SKM-1 (cell line): ENCODE results near the gene ANKRD23.
"Not testable (repeated sequence)": the region's sequence is repeated elsewhere in the genome, so short reads cannot be mapped to it uniquely, and the experiment has no call there.

Source experiments
- DNase-seq: peaks from one replicate; lab custom pipeline; 2025; ENCODE audit not compliant: unreplicated experiment; lab: John Stamatoyannopoulos, UW

The ANKRD23 gene

DNA sequence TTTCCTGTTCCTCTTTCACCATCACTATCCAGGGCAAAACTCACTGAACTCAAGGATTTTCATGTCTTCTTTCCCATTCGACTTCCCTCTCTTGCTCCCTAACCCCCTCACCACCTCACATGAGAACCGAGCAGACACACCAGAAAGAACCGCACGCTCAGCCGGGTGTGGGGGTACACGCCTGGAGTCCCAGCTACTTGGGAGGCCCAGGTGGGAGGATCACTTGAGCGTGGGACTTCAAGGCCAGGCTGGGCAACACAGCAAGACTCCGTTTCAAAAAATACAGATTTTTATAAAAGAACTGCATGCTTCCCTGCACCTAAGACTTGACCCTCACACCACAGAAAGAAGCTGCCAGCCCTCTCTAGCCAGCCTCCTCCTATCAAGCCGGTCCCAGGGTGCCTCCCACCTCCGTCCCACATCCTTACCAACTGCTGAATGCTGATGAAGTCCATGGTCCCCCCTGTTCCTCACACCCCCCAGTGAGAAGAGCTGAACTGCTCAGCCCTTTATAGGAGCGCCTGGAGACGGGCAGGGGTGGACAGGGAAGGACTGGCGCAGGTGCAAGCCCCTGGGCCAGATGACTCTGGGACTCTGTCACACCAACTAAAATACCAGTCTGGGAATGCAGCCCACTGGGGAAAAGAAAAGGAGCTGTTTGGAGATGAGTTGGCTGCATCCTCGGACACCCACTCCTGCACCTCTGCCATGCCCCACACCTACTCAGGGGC, at the start of gene ANKRD23:
ANKRD23 (minus strand) TSS at position 484 of the 731 bp plus-strand sequence; CDS start at position 455, 29 bp downstream.
- DNase-seq: no peak

- no peak for DNase-seq
Observed at GRCh38 chr2:96891591-96892333, 47.9 kb upstream of the ANKRD23 start.

DNA sequence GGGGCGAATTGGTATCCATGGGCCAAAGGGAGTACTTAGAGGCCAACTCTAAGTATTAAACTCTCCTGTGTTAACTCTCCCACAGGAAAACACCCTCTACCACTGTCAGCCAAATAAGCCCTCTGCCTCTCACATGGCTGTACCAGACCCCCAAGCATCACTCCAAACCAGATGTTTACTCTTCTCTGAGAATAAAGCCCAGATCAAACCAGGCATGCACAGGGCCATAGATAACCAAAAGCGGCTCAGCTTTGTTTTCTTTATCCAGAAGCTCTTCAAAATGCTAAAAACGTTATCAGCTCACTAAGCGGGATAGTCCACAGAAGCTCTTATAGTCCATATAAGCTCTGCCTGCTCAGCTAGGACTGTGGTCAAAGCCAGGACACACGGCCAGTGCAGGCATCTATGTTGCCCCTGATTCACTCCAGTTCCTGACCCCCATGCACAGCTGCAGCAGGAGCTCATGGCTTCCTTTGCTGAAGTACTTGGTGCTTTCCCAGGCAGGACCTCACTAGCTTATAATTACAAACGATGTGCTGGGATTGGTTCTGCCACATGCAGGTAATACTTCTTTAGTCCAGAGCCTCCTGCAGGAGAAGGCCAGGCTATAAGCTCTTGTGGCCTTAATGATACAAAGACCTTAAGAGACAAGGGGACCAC, 47.0 kb upstream of the ANKRD23 start:
- DNase-seq: no peak

DNA sequence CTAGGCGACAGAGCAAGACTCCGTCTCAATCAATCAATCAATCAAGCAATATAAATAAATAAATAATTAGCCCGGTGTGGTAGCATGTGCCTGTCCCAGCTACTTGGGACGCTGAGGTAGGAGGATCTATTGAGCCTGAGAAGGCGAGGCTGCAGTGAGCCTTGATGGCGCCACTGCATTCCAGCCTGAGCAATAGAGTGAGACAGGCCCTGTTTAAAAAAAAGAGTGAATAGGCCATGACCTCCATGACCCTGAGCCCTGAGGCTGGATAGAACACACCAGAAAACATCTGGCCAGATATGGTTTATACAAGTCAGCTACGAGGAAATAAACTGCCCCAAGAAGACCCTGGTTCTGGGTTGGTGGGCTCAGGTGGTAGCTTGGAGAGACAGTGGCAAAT, 46.4 kb upstream of the ANKRD23 start:
- DNase-seq: no peak

DNA sequence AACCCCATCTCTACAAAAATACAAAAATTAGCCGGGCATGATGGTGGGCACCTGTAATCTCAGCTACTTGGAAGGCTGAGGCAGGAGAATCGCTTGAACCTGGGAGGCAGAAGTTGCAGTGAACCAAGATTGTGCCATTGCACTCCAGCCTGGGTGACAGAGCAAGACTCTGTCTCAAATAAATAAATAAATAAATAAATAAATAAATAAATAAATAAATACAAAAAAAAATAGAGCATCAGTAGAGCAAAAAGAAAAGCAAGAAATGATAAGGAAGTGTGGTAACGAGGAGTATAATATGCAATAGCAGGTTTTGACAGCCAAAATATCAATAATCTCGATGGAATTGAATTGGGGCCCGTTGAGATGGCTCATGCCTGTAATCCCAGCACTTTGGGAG, 45.7 kb upstream of the ANKRD23 start:
- DNase-seq: not testable (repeated sequence)

DNA sequence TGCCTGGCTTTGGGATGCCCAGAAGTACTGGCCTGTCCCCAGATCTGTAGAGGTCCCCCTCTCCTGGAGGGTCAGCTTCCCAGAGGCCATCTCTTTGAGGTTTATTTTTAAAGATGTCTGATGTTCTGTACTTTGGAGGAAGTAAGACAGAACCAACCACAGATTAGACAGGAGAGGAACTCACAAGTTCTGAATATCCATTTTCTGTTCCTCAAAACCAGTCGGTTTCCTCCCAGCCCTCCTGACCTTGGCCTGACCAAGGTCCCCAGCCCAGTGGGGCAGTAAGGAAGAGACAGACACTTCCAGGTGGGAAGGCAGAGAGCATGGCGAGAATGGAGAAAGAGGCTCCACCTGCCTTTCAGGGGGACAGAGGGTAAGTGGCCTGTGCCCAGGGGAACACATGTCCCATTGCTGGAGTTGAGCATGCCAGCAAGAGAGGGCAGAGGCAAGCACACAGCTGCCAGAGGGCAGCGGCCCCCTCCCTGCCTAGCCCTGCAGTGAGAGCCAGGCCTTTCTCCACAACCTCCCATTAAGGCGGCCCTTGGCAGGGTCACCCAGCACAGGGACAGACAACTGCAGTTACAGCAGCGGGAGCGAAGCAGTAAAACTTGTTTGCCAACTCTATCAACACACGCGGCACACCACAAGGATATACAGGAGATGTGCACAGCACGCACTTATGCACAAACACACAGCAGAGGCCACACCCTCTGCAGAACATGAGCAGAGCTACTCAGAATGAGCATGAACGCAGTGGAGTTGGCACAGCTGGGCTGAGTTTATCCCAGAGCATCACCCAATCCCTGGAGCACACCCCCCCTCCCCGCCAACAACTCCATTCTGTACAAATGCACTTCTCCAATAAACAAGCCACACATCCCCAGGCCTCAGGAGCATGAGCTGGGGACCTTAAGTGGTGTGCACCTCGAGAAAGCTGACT, 44.5 kb upstream of the ANKRD23 start:
- peak; percentile 38 for DNase-seq

DNA sequence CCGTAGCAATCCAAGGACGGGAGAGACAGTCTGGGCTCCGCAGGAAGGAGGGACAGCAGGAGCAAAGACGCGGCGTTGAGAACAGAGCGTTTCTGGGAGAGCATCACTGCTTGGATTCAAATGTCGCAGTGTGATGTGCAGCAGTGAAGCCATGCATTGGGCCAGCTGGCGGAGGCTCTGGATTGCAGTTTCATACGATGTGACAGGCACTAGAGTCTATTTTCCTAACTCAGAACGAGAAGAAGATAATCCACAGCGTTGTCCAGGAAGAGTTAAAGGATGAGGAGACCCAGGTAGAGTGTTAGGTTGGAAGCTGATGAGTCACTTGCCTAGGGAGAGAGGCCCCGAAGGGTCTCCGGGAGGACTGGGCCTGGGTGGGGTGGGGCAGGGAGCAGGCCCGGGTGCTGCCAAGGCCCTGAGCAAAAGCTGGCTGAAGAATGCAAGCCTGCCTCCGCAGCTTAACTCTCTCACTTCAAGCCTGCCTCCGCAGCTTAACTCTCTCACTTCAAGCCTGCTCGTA, 43.7 kb upstream of the ANKRD23 start:
- DNase-seq: no peak

DNA sequence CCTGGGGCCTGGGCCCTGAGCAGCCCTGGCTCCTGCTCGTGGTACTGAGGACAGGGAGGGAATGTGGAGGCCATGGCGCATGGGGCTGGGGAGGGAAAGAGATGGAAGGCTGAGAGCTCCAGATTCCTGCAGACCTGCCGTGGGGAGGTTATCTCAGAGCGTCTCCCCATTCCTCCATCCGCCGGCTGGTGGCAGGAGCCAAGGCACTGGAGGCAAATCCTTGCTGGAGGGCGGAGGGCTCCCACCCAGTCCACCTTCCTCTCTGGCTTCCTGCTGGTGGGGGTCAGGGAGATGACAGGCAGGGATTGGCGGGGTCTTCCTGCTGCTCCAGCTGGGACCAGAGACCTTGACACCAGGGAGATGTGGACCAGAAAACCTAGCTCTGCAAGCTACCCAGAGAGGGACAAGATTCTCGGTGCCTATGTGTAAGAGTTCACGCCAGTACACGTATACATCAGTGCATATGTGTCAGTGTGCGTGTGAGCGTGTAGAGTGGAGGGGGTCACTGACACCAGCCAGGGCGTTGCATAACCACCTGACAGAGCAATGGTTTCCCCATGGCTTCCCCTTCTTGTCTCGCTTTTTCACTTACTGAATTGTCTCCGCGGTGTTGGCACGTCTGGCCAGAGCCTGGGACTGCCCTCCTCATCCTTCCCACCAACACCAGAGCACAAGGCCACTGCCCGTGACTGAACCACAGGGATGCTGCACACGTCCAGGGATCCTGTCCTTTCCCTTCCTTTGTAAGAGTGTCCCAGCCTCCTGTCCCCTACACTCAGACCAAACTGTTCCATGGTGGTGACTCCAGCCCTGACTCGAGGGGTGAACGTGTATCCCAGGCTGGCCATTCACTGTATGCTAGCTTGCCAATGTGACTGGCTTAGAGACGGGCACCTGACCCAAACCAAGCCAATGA, 41.9 kb upstream of the ANKRD23 start:
- no peak for DNase-seq

GRCh38 chr2:96884299-96885094, 40.7 kb upstream of the ANKRD23 start:
- no peak for DNase-seq

- no peak for DNase-seq
Observed at GRCh38 chr2:96883306-96883705, 39.5 kb upstream of the ANKRD23 start.

DNA sequence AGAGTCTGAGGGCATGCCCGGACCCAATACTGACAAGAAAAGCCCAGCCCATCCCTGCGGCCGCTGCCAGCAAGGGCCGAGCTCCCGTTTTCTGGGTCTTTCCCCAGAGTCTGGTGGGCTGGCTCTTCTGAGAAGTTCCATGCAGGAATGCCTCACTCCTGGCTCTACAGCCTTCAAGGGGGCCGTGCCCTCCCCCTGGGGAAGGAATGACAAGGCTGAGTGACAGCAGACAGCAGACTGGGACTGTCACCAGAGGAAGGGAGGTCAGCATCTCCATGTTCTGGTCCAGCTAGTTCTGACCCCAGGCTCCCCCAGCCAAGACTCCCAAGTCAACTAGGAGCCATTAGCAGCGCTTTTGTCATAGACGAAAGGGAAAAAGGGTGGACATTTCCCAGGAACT, 39.1 kb upstream of the ANKRD23 start:
- no peak for DNase-seq

GRCh38 chr2:96882230-96882629, 38.4 kb upstream of the ANKRD23 start:
- DNase-seq: no peak

GRCh38 chr2:96881349-96882195, 37.8 kb upstream of the ANKRD23 start:
- no peak for DNase-seq

- DNase-seq: no peak
Observed at GRCh38 chr2:96880891-96881273, 37.1 kb upstream of the ANKRD23 start.

DNA sequence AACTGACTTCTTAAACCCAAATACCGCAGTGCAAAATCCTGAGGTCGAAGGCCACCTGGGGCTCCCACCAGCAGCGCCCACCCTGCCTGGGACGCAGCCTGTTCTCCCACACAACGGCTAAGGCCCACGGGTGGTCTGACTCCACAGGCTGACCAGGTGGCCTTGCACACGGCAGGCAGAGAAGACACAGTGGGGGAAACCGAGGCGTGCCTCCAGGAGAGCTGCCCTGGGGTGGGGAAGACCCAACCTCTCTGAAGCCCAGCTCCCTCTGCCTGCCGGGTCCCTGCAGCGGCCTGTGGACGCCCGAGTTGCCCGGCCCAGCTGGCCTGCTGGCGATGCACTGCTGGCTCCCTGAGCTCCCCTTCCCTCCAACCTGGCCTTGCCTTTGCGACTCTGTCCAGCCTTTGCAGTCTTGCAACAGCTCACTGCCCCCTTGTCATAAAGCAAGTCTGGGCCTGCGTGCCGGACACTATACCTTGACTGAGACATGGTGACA, 35.8 kb upstream of the ANKRD23 start:
- no peak for DNase-seq

- no peak for DNase-seq
Observed at GRCh38 chr2:96878796-96879544, 35.1 kb upstream of the ANKRD23 start.

DNA sequence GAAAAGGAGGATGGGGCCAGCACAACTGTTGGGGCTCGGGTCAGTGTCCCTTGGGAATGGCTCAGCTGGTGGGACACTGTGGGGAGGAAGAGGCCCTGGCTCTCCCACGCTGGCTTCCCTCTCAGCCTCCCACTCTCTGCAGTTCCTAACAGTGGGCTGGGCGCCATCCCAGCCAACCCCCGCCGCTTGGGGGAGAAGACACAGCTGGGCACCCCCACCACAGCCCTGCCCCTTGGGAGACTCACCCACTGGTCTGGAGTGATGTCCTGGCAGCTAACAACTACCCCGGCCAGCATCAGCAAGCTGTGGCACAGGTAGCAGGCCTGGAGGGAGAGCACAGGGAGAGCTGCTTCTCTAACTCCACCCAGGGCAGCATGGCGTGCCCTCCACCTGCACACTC, 34.4 kb upstream of the ANKRD23 start:
- DNase-seq: no peak
